Adrenal gland (tissue), 5 donors: ENCODE measurements around the gene MAGEB17.

Source experiments
- POLR2A ChIP-seq, 2 donors: fragments of 450-650 bp; IDR thresholded peaks; one replicate each; pipeline ENCODE4 v1.6.1; 2017; ENCODE audit warnings: antibody characterized with exemption in 2 of 2, mild to moderate bottlenecking in 2 of 2, moderate library complexity in 1 of 2
- TF ChIP-seq, protein P1 (sequence below), 6 experiments: fragments of 450-650 bp in 4 of 6; fragments of 200-600 bp in 2 of 6; sonication (generic) in 1 of 6; IDR thresholded peaks; 1 replicate in 5 of 6; 2 replicates in 1 of 6; pipeline versions ENCODE4 v1.5.1 to v1.8.0; 2016 to 2021; ENCODE audit warnings: antibody characterized with exemption in 6 of 6, mild to moderate bottlenecking in 2 of 6, moderate library complexity in 1 of 6
- donor health status: DM: no; HTN: no; CAD: no.

DNA sequence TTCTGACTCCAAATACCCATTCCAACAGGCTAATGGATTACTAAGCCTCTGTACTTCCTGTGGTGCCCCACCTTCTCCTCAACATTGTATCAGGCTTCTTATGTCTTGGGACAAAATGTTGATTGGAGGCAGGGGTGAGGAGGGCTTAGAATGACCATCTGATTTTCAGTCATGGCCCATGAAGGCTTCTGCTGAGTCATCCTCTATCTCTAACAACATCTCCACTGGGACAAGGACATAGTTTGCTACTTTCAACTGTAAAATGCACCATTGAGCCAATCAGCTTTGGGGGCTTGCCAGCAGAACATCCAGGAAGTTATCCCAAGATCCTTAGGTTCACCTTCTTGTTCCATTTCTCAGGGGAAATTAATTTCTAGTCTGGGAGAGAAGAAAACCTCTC lies 29.5 kb downstream of the MAGEB17 start:
- TF ChIP-seq, protein P1, sequence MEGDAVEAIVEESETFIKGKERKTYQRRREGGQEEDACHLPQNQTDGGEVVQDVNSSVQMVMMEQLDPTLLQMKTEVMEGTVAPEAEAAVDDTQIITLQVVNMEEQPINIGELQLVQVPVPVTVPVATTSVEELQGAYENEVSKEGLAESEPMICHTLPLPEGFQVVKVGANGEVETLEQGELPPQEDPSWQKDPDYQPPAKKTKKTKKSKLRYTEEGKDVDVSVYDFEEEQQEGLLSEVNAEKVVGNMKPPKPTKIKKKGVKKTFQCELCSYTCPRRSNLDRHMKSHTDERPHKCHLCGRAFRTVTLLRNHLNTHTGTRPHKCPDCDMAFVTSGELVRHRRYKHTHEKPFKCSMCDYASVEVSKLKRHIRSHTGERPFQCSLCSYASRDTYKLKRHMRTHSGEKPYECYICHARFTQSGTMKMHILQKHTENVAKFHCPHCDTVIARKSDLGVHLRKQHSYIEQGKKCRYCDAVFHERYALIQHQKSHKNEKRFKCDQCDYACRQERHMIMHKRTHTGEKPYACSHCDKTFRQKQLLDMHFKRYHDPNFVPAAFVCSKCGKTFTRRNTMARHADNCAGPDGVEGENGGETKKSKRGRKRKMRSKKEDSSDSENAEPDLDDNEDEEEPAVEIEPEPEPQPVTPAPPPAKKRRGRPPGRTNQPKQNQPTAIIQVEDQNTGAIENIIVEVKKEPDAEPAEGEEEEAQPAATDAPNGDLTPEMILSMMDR (IDR thresholded peaks at IDR 0.05), result no peak
- no peak for TF ChIP-seq POLR2A (IDR thresholded peaks at IDR 0.05)
